ENCODE measurements around the gene MRPL53.
A peak's percentile ranks its signal among the peaks of the same experiment; 100 is the strongest.
"Not testable (repeated sequence)": the region's sequence is repeated elsewhere in the genome, so short reads cannot be mapped to it uniquely, and the experiment has no call there.

The MRPL53 gene

GRCh38 chr2:74472945-74473258 lies 422 bp upstream of the MRPL53 start:
- Mint-ChIP-seq H3K27ac (peak overlapping the region; percentile 99 to 100 (median 99)), H3K4me3 (peak overlapping the region; percentile 97 to 99 (median 99)), H3K27me3 (ENCODE audit: low read depth) (no peaks in the 10 kb centered on the region), H3K4me1 (peaks cover 22% of the 10 kb centered on the region), H3K9me3 (no peaks in the 10 kb centered on the region), H3K36me3 (ENCODE audit: low read depth) (peaks cover 32% of the 10 kb centered on the region)
- no peak for TF ChIP-seq CTCF (IDR thresholded peaks at IDR 0.05; ENCODE audit: unreplicated experiment in 3 of 3)

- no peak for TF ChIP-seq CTCF (IDR thresholded peaks at IDR 0.05; ENCODE audit: unreplicated experiment in 3 of 3)
- Mint-ChIP-seq H3K36me3 (ENCODE audit: low read depth) (peaks cover 28% of the 10 kb centered on the region), H3K9me3 (no peaks in the 10 kb centered on the region)
Measured at GRCh38 chr2:74471332-74472065, 981 bp downstream of the MRPL53 start.

GRCh38 chr2:74470742-74471141 lies 1.7 kb downstream of the MRPL53 start:
- H3K27me3 Mint-ChIP-seq (ENCODE audit: low read depth); H3K9me3 Mint-ChIP-seq: not testable (repeated sequence)
- peaks cover 25% of the 10 kb centered on the region for H3K36me3 Mint-ChIP-seq (ENCODE audit: low read depth)
- H3K4me1 Mint-ChIP-seq, result peaks cover 22% of the 10 kb centered on the region
- H3K4me3 Mint-ChIP-seq, result peak overlapping the region; percentile 73 to 87 (median 85)
- H3K27ac Mint-ChIP-seq, result peak overlapping the region; percentile 79 to 84 (median 80)

More at GRCh38 chr2:74471332-74472065, 981 bp downstream of the MRPL53 start:
- Mint-ChIP-seq H3K27me3 (ENCODE audit: low read depth) (no peaks in the 10 kb centered on the region), H3K4me3 (peak overlapping the region; percentile 97 to 99 (median 99)), H3K27ac (peak overlapping the region; percentile 99 to 100 (median 99)), H3K4me1 (peaks cover 22% of the 10 kb centered on the region)

GRCh38 chr2:74464406-74464805 lies 8.1 kb downstream of the MRPL53 start:
- peaks cover 11% of the 10 kb centered on the region for H3K36me3 Mint-ChIP-seq (ENCODE audit: low read depth)
- H3K4me3 Mint-ChIP-seq, result peak overlapping the region; percentile 86 to 99 (median 99)
- H3K4me1 Mint-ChIP-seq, result peaks cover 13% of the 10 kb centered on the region
- H3K27me3 Mint-ChIP-seq (ENCODE audit: low read depth), result no peaks in the 10 kb centered on the region
- H3K27ac Mint-ChIP-seq, result peak overlapping the region in 1 of 3 experiments; percentile 63
- no peak for TF ChIP-seq CTCF (IDR thresholded peaks at IDR 0.05; ENCODE audit: unreplicated experiment in 3 of 3)
- no peaks in the 10 kb centered on the region for H3K9me3 Mint-ChIP-seq

DNA sequence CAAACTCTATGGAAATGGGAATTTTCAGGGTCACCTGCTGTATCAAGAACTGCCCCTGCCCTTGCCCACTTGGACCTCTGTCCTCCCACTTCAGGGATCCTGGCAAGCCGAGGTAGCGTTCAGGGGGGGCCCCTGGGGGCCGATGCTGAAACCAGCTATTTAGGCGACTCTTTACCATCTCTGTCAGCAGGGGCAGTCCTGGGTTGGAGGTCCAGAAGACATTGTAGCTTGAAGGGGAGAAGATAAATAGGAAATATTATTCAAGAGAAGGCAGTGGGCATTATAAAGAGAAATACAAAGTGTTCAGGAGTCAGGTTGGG lies 9.7 kb downstream of the MRPL53 start:
- Mint-ChIP-seq H3K27ac (peak overlapping the region in 2 of 3 experiments; percentile 47 to 62), H3K4me3 (peak overlapping the region; percentile 70 to 89 (median 85)), H3K4me1 (peaks cover 22% of the 10 kb centered on the region), H3K27me3 (ENCODE audit: low read depth) (no peaks in the 10 kb centered on the region), H3K36me3 (ENCODE audit: low read depth) (peaks cover 11% of the 10 kb centered on the region), H3K9me3 (no peaks in the 10 kb centered on the region)
- no peak for TF ChIP-seq CTCF (IDR thresholded peaks at IDR 0.05; ENCODE audit: unreplicated experiment in 3 of 3)

DNA sequence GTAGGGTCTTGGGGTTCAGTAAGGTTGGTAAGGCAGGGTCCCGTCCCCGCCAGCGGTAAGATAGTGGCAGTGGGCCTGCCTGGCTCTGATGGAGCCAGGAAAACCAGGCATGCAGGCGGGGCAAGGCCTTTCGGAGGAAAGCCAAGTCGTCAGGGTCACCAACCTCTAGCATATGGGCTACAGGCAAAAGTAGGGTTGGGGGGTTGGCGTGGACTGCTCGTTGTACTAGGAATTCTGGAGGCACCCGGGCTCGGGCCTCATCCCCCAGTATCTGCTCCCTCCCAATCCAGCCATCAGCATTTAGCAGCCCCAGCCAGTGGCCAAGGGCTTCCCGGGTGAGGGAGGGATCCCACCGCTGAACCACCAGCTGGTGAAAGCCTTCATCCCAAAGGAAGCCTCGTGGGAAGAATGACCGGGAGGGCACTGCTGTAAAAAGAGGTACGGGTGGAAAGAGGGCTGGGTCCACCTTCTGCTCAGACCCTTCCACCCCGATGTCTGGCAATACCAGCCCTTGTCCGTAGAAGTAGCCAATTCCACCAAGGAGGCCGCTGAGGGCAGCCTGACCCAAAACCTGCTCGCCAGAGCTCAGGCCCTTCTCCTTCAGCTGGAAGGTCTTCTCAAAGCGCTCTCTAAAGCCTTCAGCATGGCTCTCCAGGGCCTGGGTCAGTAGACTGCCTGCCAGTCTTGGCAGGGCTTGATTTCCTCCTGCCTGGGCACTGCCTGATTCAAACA lies 10.3 kb downstream of the MRPL53 start:
- peaks cover 11% of the 10 kb centered on the region for H3K36me3 Mint-ChIP-seq (ENCODE audit: low read depth)
- no peaks in the 10 kb centered on the region for H3K27me3 Mint-ChIP-seq (ENCODE audit: low read depth)
- peak overlapping the region in 1 of 3 experiments; percentile 47 for H3K27ac Mint-ChIP-seq
- TF ChIP-seq CTCF (IDR thresholded peaks at IDR 0.05; ENCODE audit: unreplicated experiment in 3 of 3), result no peak
- peak overlapping the region; percentile 70 to 89 (median 85) for H3K4me3 Mint-ChIP-seq
- H3K9me3 Mint-ChIP-seq, result no peaks in the 10 kb centered on the region
- H3K4me1 Mint-ChIP-seq, result peaks cover 24% of the 10 kb centered on the region

Measured in nephron (organoid).